KMS-11 (cell line): ENCODE measurements around the gene RAB17.

Experiments used
- H2AFZ ChIP-seq: fragments of 200-600 bp; sonication (generic); 2 replicates; pipeline ENCODE4 v1.6.1; 2016; ENCODE audit warnings: antibody characterized with exemption, mixed run types, low read depth
- H3K27ac ChIP-seq: fragments of 200-600 bp; sonication (generic); 2 replicates; pipeline ENCODE4 v1.6.1; 2016; ENCODE audit warnings: mild to moderate bottlenecking, mixed run types
- H3K27me3 ChIP-seq: fragments of 200-600 bp; sonication (generic); 2 replicates; pipeline ENCODE4 v1.6.1; 2017; ENCODE audit warnings: mild to moderate bottlenecking, low read depth, mixed run types, moderate library complexity; ENCODE audit not compliant: insufficient read depth
- H3K36me3 ChIP-seq: fragments of 200-600 bp; sonication (generic); 2 replicates; pipeline ENCODE4 v1.6.1; 2017; ENCODE audit warnings: mild to moderate bottlenecking, mixed run types; ENCODE audit not compliant: insufficient read depth
- H3K4me1 ChIP-seq: fragments of 200-600 bp; sonication (generic); 2 replicates; pipeline ENCODE4 v1.6.1; 2016; ENCODE audit warnings: mild to moderate bottlenecking, low read depth, mixed run types; ENCODE audit not compliant: poor library complexity, severe bottlenecking
- H3K4me2 ChIP-seq: fragments of 200-600 bp; sonication (generic); 2 replicates; pipeline ENCODE4 v1.7.0; 2016; ENCODE audit warnings: mild to moderate bottlenecking, mixed run types
- H3K4me3 ChIP-seq: fragments of 200-600 bp; sonication (generic); IDR thresholded peaks from 2 replicates; pipeline ENCODE4 v1.6.1; 2017; ENCODE audit warnings: low read depth, low read length, mixed read lengths; ENCODE audit not compliant: insufficient read depth
- H3K79me2 ChIP-seq: fragments of 200-600 bp; sonication (generic); 2 replicates; pipeline ENCODE4 v1.6.1; 2016; ENCODE audit warnings: low read depth, mixed run types; ENCODE audit not compliant: insufficient read depth
- H3K9ac ChIP-seq: fragments of 200-600 bp; sonication (generic); 2 replicates; pipeline ENCODE4 v1.6.1; 2016; ENCODE audit warnings: mild to moderate bottlenecking, mixed run types
- H4K20me1 ChIP-seq: fragments of 200-600 bp; sonication (generic); 2 replicates; pipeline ENCODE4 v1.6.1; 2016; ENCODE audit warnings: mild to moderate bottlenecking, mixed run types; ENCODE audit not compliant: insufficient read depth
- CTCF ChIP-seq: fragments of 200-600 bp; sonication (generic); conservative IDR thresholded peaks from 2 replicates; pipeline ENCODE4 v1.6.1; 2017; ENCODE audit warnings: low read depth, mild to moderate bottlenecking, antibody characterized with exemption, low read length, moderate library complexity, mixed read lengths

RAB17 gene

GRCh38 chr2:237555560-237555959, 35.0 kb downstream of the RAB17 start:
- Histone ChIP-seq H3K4me2 (no peak overlapping the region), H3K36me3 (no peaks in the 10 kb centered on the region), H3K27me3 (no peaks in the 10 kb centered on the region), H3K27ac (no peak overlapping the region), H3K79me2 (no peaks in the 10 kb centered on the region), H3K4me3 (no peak overlapping the region), H3K9ac (no peak overlapping the region), H2AFZ (no peak overlapping the region), H3K4me1 (peaks cover 15% of the 10 kb centered on the region), H4K20me1 (no peaks in the 10 kb centered on the region)
- no peak for TF ChIP-seq CTCF

GRCh38 chr2:237553948-237554347, 36.6 kb downstream of the RAB17 start:
- Histone ChIP-seq H3K4me3 (no peak overlapping the region), H3K79me2 (no peaks in the 10 kb centered on the region), H3K27me3 (no peaks in the 10 kb centered on the region), H3K4me2 (no peak overlapping the region), H4K20me1 (no peaks in the 10 kb centered on the region), H3K27ac (no peak overlapping the region), H2AFZ (no peak overlapping the region), H3K9ac (no peak overlapping the region), H3K36me3 (no peaks in the 10 kb centered on the region), H3K4me1 (peaks cover 15% of the 10 kb centered on the region)
- no peak for TF ChIP-seq CTCF

GRCh38 chr2:237552908-237553307, 37.6 kb downstream of the RAB17 start:
- no peak for TF ChIP-seq CTCF
- Histone ChIP-seq H3K79me2 (no peaks in the 10 kb centered on the region), H3K27me3 (peaks cover 3% of the 10 kb centered on the region; the same call in 1 of the 2 replicates), H2AFZ (no peak overlapping the region), H3K9ac (no peak overlapping the region), H3K4me3 (no peak overlapping the region), H3K4me1 (peaks cover 9% of the 10 kb centered on the region), H3K27ac (no peak overlapping the region), H3K36me3 (no peaks in the 10 kb centered on the region), H3K4me2 (no peak overlapping the region), H4K20me1 (no peaks in the 10 kb centered on the region)

GRCh38 chr2:237551071-237551574, 39.4 kb downstream of the RAB17 start:
- Histone ChIP-seq H3K27ac (no peak overlapping the region), H4K20me1 (no peaks in the 10 kb centered on the region), H3K4me3 (no peak overlapping the region), H3K4me1 (no peaks in the 10 kb centered on the region), H2AFZ (no peak overlapping the region), H3K4me2 (no peak overlapping the region), H3K9ac (no peak overlapping the region), H3K79me2 (no peaks in the 10 kb centered on the region), H3K27me3 (peaks cover 4% of the 10 kb centered on the region; the same call in 1 of the 2 replicates), H3K36me3 (no peaks in the 10 kb centered on the region)
- TF ChIP-seq CTCF, result no peak
